ENCODE measurements around the gene RAB7A.

RAB7A gene

DNA sequence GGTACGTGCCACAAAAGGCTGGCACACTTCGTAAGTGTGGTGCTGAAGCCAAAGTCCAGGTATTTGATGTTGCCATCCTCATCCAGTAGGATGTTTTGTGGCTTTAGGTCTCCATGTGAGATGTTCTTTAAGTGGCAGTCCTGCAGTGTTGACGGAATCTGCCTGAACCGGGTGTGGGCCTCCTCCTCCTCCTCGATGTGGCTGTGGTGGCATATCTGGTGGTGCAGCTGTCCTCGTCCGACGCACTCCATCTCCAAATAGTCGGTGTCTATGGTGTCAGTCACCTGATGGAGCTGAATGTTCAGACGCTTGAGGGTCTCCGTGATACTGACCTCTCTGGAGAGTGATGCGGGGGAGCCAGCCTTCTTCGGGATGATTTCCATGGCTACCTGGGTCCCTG is 123.0 kb downstream of the RAB7A start:
- DNase-seq (ENCODE audit: low read depth in 4 of 4, low spot score in 1 of 4), result no peak

GRCh38 chr3:128849911-128850455 is 124.0 kb downstream of the RAB7A start:
- DNase-seq (ENCODE audit: low read depth in 4 of 4, low spot score in 1 of 4), result no peak

DNA sequence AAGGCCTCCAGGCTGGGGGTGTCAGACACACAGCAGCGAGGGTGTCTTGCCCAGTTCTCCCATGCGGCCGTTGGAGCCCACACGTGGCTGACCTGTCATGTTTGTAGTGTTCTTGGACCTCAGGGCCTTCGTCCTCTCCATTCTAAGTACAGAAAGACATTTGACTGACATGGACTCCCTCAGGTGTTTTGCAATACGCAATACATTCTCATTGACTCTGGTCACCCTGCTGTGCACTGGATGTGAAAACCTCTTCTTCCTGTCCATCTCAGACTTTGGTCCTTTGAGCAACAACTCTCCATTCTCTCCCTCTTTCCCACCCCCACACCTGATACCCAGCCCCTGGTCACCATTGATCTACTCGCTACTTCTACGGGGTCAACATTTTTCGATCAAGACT is 124.6 kb downstream of the RAB7A start:
- no peak for DNase-seq (ENCODE audit: low read depth in 4 of 4, low spot score in 1 of 4)

GRCh38 chr3:128851601-128852000 is 125.6 kb downstream of the RAB7A start:
- no peak for DNase-seq (ENCODE audit: low read depth in 4 of 4, low spot score in 1 of 4)

- DNase-seq (ENCODE audit: low read depth in 4 of 4, low spot score in 1 of 4), result no peak
These were observed 127.8 kb downstream of the RAB7A start for GRCh38 chr3:128853826-128854225.

- DNase-seq (ENCODE audit: low read depth in 4 of 4, low spot score in 1 of 4), result no peak
These were observed 128.5 kb downstream of the RAB7A start for GRCh38 chr3:128854475-128854874.

DNA sequence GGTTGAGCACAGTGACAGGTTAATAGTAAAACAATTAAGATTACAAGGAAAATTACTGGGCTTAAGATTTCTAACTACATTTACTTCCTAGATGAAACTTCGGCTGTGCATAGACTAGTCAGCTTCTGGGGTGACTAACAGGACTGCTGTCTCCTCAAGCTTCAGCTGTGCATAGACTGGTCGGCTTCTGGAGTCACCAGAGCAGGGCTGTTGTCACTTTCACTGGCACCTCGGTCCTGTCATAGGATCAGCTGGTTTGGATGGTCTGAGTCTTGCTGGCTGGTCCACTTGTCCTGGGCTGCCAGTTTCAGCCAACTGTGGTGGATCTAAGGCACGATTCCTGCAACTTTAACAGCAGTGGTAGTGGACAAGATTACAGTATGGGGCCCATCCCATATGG is 129.6 kb downstream of the RAB7A start:
- no peak for DNase-seq (ENCODE audit: low read depth in 4 of 4, low spot score in 1 of 4)

- DNase-seq (ENCODE audit: low read depth in 4 of 4, low spot score in 1 of 4), result no peak
These were observed 132.2 kb downstream of the RAB7A start for GRCh38 chr3:128858167-128858566.

- no peak for DNase-seq (ENCODE audit: low read depth in 4 of 4, low spot score in 1 of 4)
These were observed 133.6 kb downstream of the RAB7A start for GRCh38 chr3:128859630-128860029.

GRCh38 chr3:128861491-128861890 is 135.5 kb downstream of the RAB7A start:
- no peak for DNase-seq (ENCODE audit: low read depth in 4 of 4, low spot score in 1 of 4)

DNA sequence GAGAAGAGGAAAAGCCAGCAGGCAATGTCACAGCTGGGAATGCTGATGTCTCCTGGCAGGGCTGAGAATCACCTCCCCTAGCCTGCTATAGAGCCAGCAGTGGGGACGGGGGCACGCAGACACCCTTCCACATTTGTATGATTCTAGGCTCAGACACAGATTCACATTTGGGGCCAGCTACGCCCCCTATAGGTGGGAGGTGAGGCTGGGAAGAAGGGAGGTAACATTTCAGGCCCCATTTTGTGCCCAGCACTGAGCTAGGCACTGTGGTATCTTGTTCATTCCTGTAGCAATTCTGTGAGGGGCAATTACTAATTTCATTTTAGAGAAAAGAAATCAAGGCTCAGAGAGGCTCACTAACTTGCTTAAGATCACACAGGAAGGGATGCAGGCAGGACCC is 137.6 kb downstream of the RAB7A start:
- DNase-seq (ENCODE audit: low read depth in 4 of 4, low spot score in 1 of 4), result no peak

Data from stimulated activated CD4-positive, alpha-beta T cell treated with anti-CD3 and anti-CD28 coated beads, Interleukin-1b, Interleukin-23, amount 100 ng/mL, for 24 hours (primary cell).